ENCODE data around the gene PACSIN2.

The PACSIN2 gene

GRCh38 chr22:42889304-42889703 is 125.6 kb downstream of the PACSIN2 start:
- H3K4me3 ChIP-seq (ENCODE audit: low read length) = no peak overlapping the region
- H3K27ac ChIP-seq (ENCODE audit: low read depth, low read length) = no peak overlapping the region
- no peaks in the 10 kb centered on the region for H3K27me3 ChIP-seq (ENCODE audit: control insufficient read depth, low read length)
- H3K36me3 ChIP-seq (ENCODE audit: control insufficient read depth, low read length) = peaks cover 44% of the 10 kb centered on the region
- TF ChIP-seq CTCF (IDR thresholded peaks at IDR 0.05; ENCODE audit: low read depth, low read length, poor library complexity, severe bottlenecking) (no peak), EZH2phosphoT487 (IDR thresholded peaks at IDR 0.05; ENCODE audit: borderline replicate concordance, low read length) (no peak)
- no peaks in the 10 kb centered on the region for H4K20me1 ChIP-seq (ENCODE audit: control insufficient read depth, insufficient read depth, low read depth, low read length)
- H3F3A ChIP-seq (ENCODE audit: control insufficient read depth, insufficient read depth) = no peaks in the 10 kb centered on the region
- no peaks in the 10 kb centered on the region for H3K79me2 ChIP-seq (ENCODE audit: control insufficient read depth, low read length)
- no peaks in the 10 kb centered on the region for H3K9me3 ChIP-seq (ENCODE audit: control insufficient read depth, insufficient read depth, low read length)
- no peak overlapping the region for H3K4me2 ChIP-seq (ENCODE audit: low read length)
- peaks cover 9% of the 10 kb centered on the region for H3K4me1 ChIP-seq (ENCODE audit: control insufficient read depth, low read length)
- H3K9me2 ChIP-seq (replicated peaks; ENCODE audit: control insufficient read depth, low read length) = no peaks in the 10 kb centered on the region

- Histone ChIP-seq H3K36me3 (ENCODE audit: control insufficient read depth, low read length) (peaks cover 51% of the 10 kb centered on the region), H3K9me2 (replicated peaks; ENCODE audit: control insufficient read depth, low read length) (no peaks in the 10 kb centered on the region), H3K27ac (ENCODE audit: low read depth, low read length) (no peak overlapping the region), H3K4me3 (ENCODE audit: low read length) (no peak overlapping the region), H3K4me2 (ENCODE audit: low read length) (no peak overlapping the region), H3K9me3 (ENCODE audit: control insufficient read depth, insufficient read depth, low read length) (no peaks in the 10 kb centered on the region), H3F3A (ENCODE audit: control insufficient read depth, insufficient read depth) (no peaks in the 10 kb centered on the region), H4K20me1 (ENCODE audit: control insufficient read depth, insufficient read depth, low read depth, low read length) (no peaks in the 10 kb centered on the region), H3K27me3 (ENCODE audit: control insufficient read depth, low read length) (no peaks in the 10 kb centered on the region), H3K4me1 (ENCODE audit: control insufficient read depth, low read length) (peaks cover 6% of the 10 kb centered on the region), H3K79me2 (ENCODE audit: control insufficient read depth, low read length) (no peaks in the 10 kb centered on the region)
- TF ChIP-seq EZH2phosphoT487 (IDR thresholded peaks at IDR 0.05; ENCODE audit: borderline replicate concordance, low read length) (no peak), CTCF (IDR thresholded peaks at IDR 0.05; ENCODE audit: low read depth, low read length, poor library complexity, severe bottlenecking) (no peak)
Observed at GRCh38 chr22:42887523-42888507, 127.1 kb downstream of the PACSIN2 start.

GRCh38 chr22:42887120-42887519 is 127.8 kb downstream of the PACSIN2 start:
- H3K36me3 ChIP-seq (ENCODE audit: control insufficient read depth, low read length) = peaks cover 57% of the 10 kb centered on the region

More at GRCh38 chr22:42887120-42887519, 127.8 kb downstream of the PACSIN2 start:
- Histone ChIP-seq H3K27ac (ENCODE audit: low read depth, low read length) (no peak overlapping the region), H3F3A (ENCODE audit: control insufficient read depth, insufficient read depth) (no peaks in the 10 kb centered on the region), H3K4me3 (ENCODE audit: low read length) (no peak overlapping the region), H3K9me3 (ENCODE audit: control insufficient read depth, insufficient read depth, low read length) (no peaks in the 10 kb centered on the region), H4K20me1 (ENCODE audit: control insufficient read depth, insufficient read depth, low read depth, low read length) (no peaks in the 10 kb centered on the region), H3K9me2 (replicated peaks; ENCODE audit: control insufficient read depth, low read length) (no peaks in the 10 kb centered on the region), H3K4me1 (ENCODE audit: control insufficient read depth, low read length) (peaks cover 7% of the 10 kb centered on the region), H3K4me2 (ENCODE audit: low read length) (no peak overlapping the region), H3K79me2 (ENCODE audit: control insufficient read depth, low read length) (no peaks in the 10 kb centered on the region), H3K27me3 (ENCODE audit: control insufficient read depth, low read length) (no peaks in the 10 kb centered on the region)
- TF ChIP-seq CTCF (IDR thresholded peaks at IDR 0.05; ENCODE audit: low read depth, low read length, poor library complexity, severe bottlenecking) = no peak
- no peak for TF ChIP-seq EZH2phosphoT487 (IDR thresholded peaks at IDR 0.05; ENCODE audit: borderline replicate concordance, low read length)

Measured in DOHH2 (cell line).